Stimulated activated CD4-positive, alpha-beta T cell treated with anti-CD3 and anti-CD28 coated beads, Interleukin-1b, Interleukin-23, amount 100 ng/mL, for 48 hours (primary cell): ENCODE results near the gene RSBN1.
"Not testable (repeated sequence)": the region's sequence is repeated elsewhere in the genome, so short reads cannot be mapped to it uniquely, and the experiment has no call there.

Experiments
- DNase-seq: peaks from one replicate; pipeline ENCODE4 v3.0.0-alpha.2; 2020

RSBN1 gene

GRCh38 chr1:113734357-113735055, 77.8 kb downstream of the RSBN1 start:
- DNase-seq, result no peak

- DNase-seq, result no peak
Measured at GRCh38 chr1:113732802-113733201, 79.5 kb downstream of the RSBN1 start.

- DNase-seq, result no peak
Measured at GRCh38 chr1:113721010-113721409, 91.3 kb downstream of the RSBN1 start.

GRCh38 chr1:113718621-113719020, 93.7 kb downstream of the RSBN1 start:
- not testable (repeated sequence) for DNase-seq

GRCh38 chr1:113717506-113717905, 94.8 kb downstream of the RSBN1 start:
- not testable (repeated sequence) for DNase-seq

- DNase-seq, result no peak
Measured at GRCh38 chr1:113714606-113715269, 97.5 kb downstream of the RSBN1 start.
